GM12878 (cell line): Measurements from ENCODE around the gene EFCAB13. TPM values are rescaled to one million over a fixed set of nuclear protein-coding genes. Genes with fewer than 3 reads are reported as not detected.
A peak's percentile ranks its signal among the peaks of the same experiment; 100 is the strongest.

Source experiments
- ATF7 ChIP-seq: fragments of 450-650 bp; IDR thresholded peaks from 2 replicates; pipeline ENCODE4 v1.6.1; 2016; ENCODE audit warnings: low read depth, mild to moderate bottlenecking
- BRCA1 ChIP-seq: IDR thresholded peaks from 2 replicates; pipeline ENCODE4 v1.6.1; 2011; ENCODE audit warnings: low read depth, low read length, improper control_type of control experiment
- CEBPB ChIP-seq, 2 experiments: fragments of 150-350 bp in 1 of 2; IDR thresholded peaks; 2 replicates each; pipeline ENCODE4 v1.6.1; 2012 to 2014; ENCODE audit warnings: low read depth in 2 of 2, low read length in 2 of 2, borderline replicate concordance in 1 of 2, inconsistent platforms in 1 of 2
- E2F4 ChIP-seq: IDR thresholded peaks from 2 replicates; pipeline ENCODE4 v1.6.1; 2012; ENCODE audit warnings: low read depth, low read length, improper control_type of control experiment
- IRF4 ChIP-seq: IDR thresholded peaks from 2 replicates; pipeline ENCODE4 v1.6.1; 2011; ENCODE audit warnings: low read depth, low read length
- RAD21 ChIP-seq: IDR thresholded peaks from 2 replicates; pipeline ENCODE4 v1.6.1; 2011; ENCODE audit warnings: mild to moderate bottlenecking, low read depth, low read length, moderate library complexity; ENCODE audit not compliant: insufficient read depth
- SMC3 ChIP-seq: IDR thresholded peaks from 2 replicates; pipeline ENCODE4 v1.6.1; 2011; ENCODE audit warnings: low read length, improper control_type of control experiment, borderline replicate concordance
- YY1 ChIP-seq: IDR thresholded peaks from 2 replicates; pipeline ENCODE4 v1.6.1; 2011; ENCODE audit warnings: low read depth, mild to moderate bottlenecking, low read length
- ZNF592 ChIP-seq: fragments of 450-650 bp; IDR thresholded peaks from 2 replicates; pipeline ENCODE4 v1.6.1; 2017; ENCODE audit warnings: mild to moderate bottlenecking, moderate library complexity
- polyA plus RNA-seq, 11 experiments: library from polyadenylated mRNA; depleted of rRNA in 4 of 11; unstranded in 6 of 11; stranded (reverse) in 5 of 11; fragments of >200 nt; fragmentation: Nextera tagmentation in 4 of 11; fragmentation: Illumina TruSeq in 1 of 11; extraction: Ambion mirVana in 4 of 11; extraction: Trizol in 1 of 11; gene quantifications; 1 replicate in 1 of 11; 2 replicates in 10 of 11; pipeline versions ENCODE4 v1.2.1 to v1.2.3, GENCODE V29; 2011 to 2016; ENCODE audit warnings: inconsistent platforms in 2 of 11, missing spikeins in 2 of 11, low read depth in 1 of 11
- total RNA-seq, 4 experiments: library from RNA; depleted of rRNA in 3 of 4; stranded (reverse); fragments of >200 nt in 3 of 4; fragmentation: Illumina TruSeq in 1 of 4; extraction: Trizol in 1 of 4; gene quantifications; 2 replicates each; pipeline versions ENCODE4 v1.2.1 to v1.2.3, GENCODE V29; 2013 to 2021

EFCAB13 gene
- total and polyA plus RNA-seq, 10 of the 15 experiments (the other 5 are each of a cell fraction or from before 2014, with no cell fraction given), result 0.90 to 8.7 (median 5.0) TPM

GRCh38 chr17:47315451-47316266 lies 8.1 kb upstream of the EFCAB13 start (continued):
- TF ChIP-seq RAD21 (peak; percentile 99), SMC3 (peak; percentile 97), IRF4 (no peak), CEBPB (IDR thresholded peaks at IDR 0.05; ENCODE audit: borderline replicate concordance in 1 of 2, low read depth in 2 of 2, low read length in 2 of 2) (no peak), E2F4 (no peak), BRCA1 (no peak), ZNF592 (0 out of 2 replicates have a peak, but pooled peaks have one; percentile 12), ATF7 (peak; percentile 80), YY1 (peak; percentile 70; the same call in 1 of the 2 replicates)
